Measurements from ENCODE around the gene ZCCHC4.
"Not testable (repeated sequence)": the region's sequence is repeated elsewhere in the genome, so short reads cannot be mapped to it uniquely, and the experiment has no call there.

ZCCHC4 gene

GRCh38 chr4:25308761-25309160, 3.8 kb upstream of the ZCCHC4 start:
- Mint-ChIP-seq H3K27ac (no peak overlapping the region), H3K9me3 (no peaks in the 10 kb centered on the region), H3K4me3 (no peak overlapping the region), H3K4me1 (peaks cover 13% of the 10 kb centered on the region), H3K36me3 (no peaks in the 10 kb centered on the region), H3K27me3 (peaks cover 2% of the 10 kb centered on the region)

- Mint-ChIP-seq H3K27ac (no peak overlapping the region), H3K36me3 (no peaks in the 10 kb centered on the region), H3K9me3 (no peaks in the 10 kb centered on the region), H3K27me3 (peaks cover 2% of the 10 kb centered on the region), H3K4me3 (no peak overlapping the region), H3K4me1 (peaks cover 19% of the 10 kb centered on the region)
Measured at GRCh38 chr4:25310066-25310802, 2.3 kb upstream of the ZCCHC4 start.

DNA sequence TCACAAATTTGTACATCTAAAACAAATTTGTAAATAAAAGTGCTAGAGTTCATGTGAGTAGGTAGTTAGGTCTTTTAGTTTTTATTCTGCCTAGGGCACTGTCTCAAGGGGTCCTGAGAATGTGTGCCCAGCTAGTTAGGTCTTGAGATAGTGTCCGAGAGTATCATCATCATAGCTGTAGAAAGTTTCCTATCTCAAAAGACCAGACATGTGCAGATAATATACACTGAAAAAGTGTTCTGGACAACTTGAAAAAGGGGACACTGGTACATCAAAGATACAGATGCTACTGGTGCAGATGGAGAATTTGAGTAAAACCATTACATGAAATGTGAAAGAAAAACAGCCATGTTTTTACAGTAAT, 1.8 kb upstream of the ZCCHC4 start:
- no peak overlapping the region for H3K27ac Mint-ChIP-seq
- no peak overlapping the region for H3K4me3 Mint-ChIP-seq

DNA sequence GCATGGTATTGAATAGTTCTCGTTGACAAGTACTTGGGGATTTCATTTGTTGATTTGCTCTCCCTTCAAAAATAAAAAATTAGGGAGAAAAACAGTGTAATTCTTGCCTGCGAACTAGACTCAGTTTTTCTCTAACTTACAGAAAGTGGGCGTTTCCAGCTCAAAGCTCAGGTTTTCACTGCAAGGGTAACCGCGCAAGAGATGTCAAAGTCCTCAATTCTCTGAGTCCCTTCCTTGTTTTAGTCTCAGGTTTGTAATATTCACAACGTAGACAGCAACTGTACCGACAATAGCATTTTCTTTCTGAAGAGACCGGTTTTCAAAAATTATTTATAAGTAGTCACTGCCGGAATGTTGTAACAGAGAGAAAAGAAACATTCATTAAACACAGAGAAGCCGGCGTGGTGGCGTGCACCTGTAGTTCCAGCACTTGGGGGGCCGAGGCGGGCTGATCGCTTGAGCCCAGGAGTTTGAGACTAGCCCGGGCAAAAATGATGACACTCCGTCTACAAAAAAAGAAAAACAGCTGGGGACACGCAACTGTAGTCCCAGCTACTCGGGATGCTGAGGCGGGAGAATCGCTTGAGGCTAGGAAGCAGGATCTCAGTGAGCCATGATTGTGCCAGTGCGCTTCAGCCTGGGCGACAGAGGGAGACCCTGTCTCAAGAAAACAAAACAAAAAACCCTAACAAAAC, 774 bp downstream of the ZCCHC4 start:
- H3K36me3 Mint-ChIP-seq = peaks cover 8% of the 10 kb centered on the region
- no peaks in the 10 kb centered on the region for H3K27me3 Mint-ChIP-seq
- H3K9me3 Mint-ChIP-seq = no peaks in the 10 kb centered on the region
- peaks cover 31% of the 10 kb centered on the region for H3K4me1 Mint-ChIP-seq
- H3K27ac Mint-ChIP-seq = peak overlapping the region; percentile 98
- H3K4me3 Mint-ChIP-seq = peak overlapping the region; percentile 99

More for the DNA sequence above, 1.8 kb upstream of the ZCCHC4 start:
- Mint-ChIP-seq H3K36me3 (peaks cover 2% of the 10 kb centered on the region), H3K4me1 (peaks cover 19% of the 10 kb centered on the region), H3K27me3 (peaks cover 2% of the 10 kb centered on the region), H3K9me3 (no peaks in the 10 kb centered on the region)

DNA sequence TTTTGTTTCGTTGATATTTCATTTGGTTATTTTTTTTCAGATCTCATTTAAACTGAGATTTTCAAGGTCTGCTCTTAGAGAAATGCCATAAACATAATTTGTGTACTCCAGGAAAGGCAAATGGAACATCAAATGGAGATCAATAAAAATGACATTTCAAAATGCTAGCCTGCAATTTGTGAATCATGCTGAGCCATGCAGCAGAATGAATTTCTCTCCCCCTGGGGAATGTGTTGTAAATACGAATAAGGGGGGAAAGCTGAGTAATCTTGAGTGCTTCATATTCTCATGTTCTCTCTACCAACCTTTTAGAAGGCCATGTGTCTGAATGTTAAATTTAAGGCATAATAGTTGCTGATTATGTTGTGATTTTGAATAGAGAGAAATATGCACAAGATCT, 7.8 kb downstream of the ZCCHC4 start:
- Mint-ChIP-seq H3K27me3 (no peaks in the 10 kb centered on the region), H3K9me3 (no peaks in the 10 kb centered on the region), H3K4me3 (peak overlapping the region; percentile 47), H3K4me1 (peaks cover 33% of the 10 kb centered on the region), H3K36me3 (peaks cover 15% of the 10 kb centered on the region), H3K27ac (peak overlapping the region; percentile 87)

- Mint-ChIP-seq H3K36me3 (peaks cover 13% of the 10 kb centered on the region), H3K4me3 (peak overlapping the region; percentile 47), H3K4me1 (peaks cover 33% of the 10 kb centered on the region), H3K27ac (peak overlapping the region; percentile 87), H3K27me3 (no peaks in the 10 kb centered on the region), H3K9me3 (no peaks in the 10 kb centered on the region)
Measured at GRCh38 chr4:25320773-25321172, 8.2 kb downstream of the ZCCHC4 start.

GRCh38 chr4:25321703-25322102, 9.1 kb downstream of the ZCCHC4 start:
- H3K27me3 Mint-ChIP-seq = no peaks in the 10 kb centered on the region
- no peak overlapping the region for H3K4me3 Mint-ChIP-seq
- H3K27ac Mint-ChIP-seq = no peak overlapping the region
- no peaks in the 10 kb centered on the region for H3K9me3 Mint-ChIP-seq
- H3K36me3 Mint-ChIP-seq = peaks cover 13% of the 10 kb centered on the region
- peaks cover 28% of the 10 kb centered on the region for H3K4me1 Mint-ChIP-seq

DNA sequence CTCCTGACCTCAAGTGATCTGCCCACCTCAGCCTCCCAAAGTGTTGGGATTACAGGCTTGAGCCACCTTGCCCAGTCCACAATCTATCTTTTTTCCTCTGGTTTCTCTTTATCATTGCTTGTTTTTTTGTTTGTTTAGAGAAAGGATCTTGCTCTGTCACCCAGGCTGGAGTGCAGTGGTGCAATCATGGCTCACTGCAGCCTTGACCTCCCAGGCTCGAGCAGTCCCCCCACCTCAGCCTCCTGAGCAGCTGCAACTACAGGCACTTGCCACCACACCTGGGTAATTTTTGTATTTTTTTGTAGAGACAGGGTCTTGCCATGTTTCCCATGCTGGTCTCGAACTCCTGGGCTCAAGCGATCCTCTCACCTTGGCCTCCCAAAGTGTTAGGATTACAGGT, 15.9 kb downstream of the ZCCHC4 start:
- not testable (repeated sequence) for H3K9me3 Mint-ChIP-seq, H3K36me3 Mint-ChIP-seq, H3K27ac Mint-ChIP-seq, H3K4me3 Mint-ChIP-seq, H3K27me3 Mint-ChIP-seq
- H3K4me1 Mint-ChIP-seq = peaks cover 18% of the 10 kb centered on the region

- Mint-ChIP-seq H3K4me3 (no peak overlapping the region), H3K9me3 (no peaks in the 10 kb centered on the region), H3K27ac (peak overlapping the region; percentile 23)
Measured at GRCh38 chr4:25330335-25330734, 17.8 kb downstream of the ZCCHC4 start.

GRCh38 chr4:25330905-25331808, 18.6 kb downstream of the ZCCHC4 start:
- Mint-ChIP-seq H3K27me3 (no peaks in the 10 kb centered on the region), H3K4me3 (peak overlapping the region; percentile 76), H3K9me3 (no peaks in the 10 kb centered on the region), H3K27ac (peak overlapping the region; percentile 73), H3K4me1 (peaks cover 18% of the 10 kb centered on the region), H3K36me3 (peaks cover 3% of the 10 kb centered on the region)

More at GRCh38 chr4:25330335-25330734, 17.8 kb downstream of the ZCCHC4 start:
- peaks cover 18% of the 10 kb centered on the region for H3K4me1 Mint-ChIP-seq
- no peaks in the 10 kb centered on the region for H3K27me3 Mint-ChIP-seq
- H3K36me3 Mint-ChIP-seq = peaks cover 3% of the 10 kb centered on the region

- Mint-ChIP-seq H3K4me3 (no peak overlapping the region), H3K9me3 (no peaks in the 10 kb centered on the region), H3K4me1 (peaks cover 5% of the 10 kb centered on the region), H3K36me3 (peaks cover 18% of the 10 kb centered on the region), H3K27me3 (no peaks in the 10 kb centered on the region), H3K27ac (no peak overlapping the region)
Measured at GRCh38 chr4:25343671-25344070, 31.1 kb downstream of the ZCCHC4 start.

DNA sequence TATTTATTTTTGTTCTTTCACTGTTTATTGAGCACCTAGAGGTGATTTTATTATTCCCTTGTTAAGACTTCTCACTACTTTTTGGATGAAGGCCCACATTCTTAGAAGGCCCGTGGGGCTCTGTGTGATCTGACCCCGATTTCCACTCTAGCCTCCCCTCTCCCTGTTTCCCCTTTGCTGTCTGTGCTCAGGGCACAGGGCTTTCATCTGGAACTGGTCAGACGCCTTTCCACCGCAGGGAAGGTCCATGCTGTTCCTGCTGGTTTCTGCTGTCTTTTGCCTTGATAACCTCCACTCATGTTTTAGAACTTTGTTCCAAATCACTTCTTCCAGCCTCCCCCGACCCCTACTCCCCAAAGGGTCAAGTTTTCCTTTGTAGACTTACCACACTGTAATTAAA, 33.2 kb downstream of the ZCCHC4 start:
- Mint-ChIP-seq H3K36me3 (peaks cover 12% of the 10 kb centered on the region), H3K4me1 (peaks cover 5% of the 10 kb centered on the region), H3K27ac (no peak overlapping the region), H3K27me3 (no peaks in the 10 kb centered on the region), H3K9me3 (no peaks in the 10 kb centered on the region), H3K4me3 (no peak overlapping the region)

DNA sequence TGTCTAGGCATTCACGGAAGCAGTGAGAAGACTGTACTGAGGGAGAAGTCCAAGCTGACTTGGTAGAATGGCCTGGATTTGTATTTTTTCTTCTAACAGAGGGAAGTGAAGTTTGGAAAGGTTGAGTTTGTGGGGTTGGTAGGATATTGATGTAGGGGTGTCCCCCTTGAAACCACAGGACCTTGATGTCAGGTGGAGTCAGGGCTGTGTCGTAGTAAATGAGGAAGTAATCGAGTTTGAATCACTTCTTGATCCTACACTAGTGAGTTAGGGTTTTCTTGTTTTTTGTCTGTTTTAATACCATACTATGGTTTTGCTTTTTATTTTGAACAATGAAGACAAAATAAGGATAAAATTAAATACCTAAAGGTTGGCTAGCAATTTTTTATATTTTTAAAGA, 34.3 kb downstream of the ZCCHC4 start:
- H3K36me3 Mint-ChIP-seq = peaks cover 12% of the 10 kb centered on the region
- H3K27ac Mint-ChIP-seq = peak overlapping the region; percentile 86
- H3K9me3 Mint-ChIP-seq = no peaks in the 10 kb centered on the region
- H3K4me3 Mint-ChIP-seq = no peak overlapping the region
- H3K27me3 Mint-ChIP-seq = no peaks in the 10 kb centered on the region
- peaks cover 5% of the 10 kb centered on the region for H3K4me1 Mint-ChIP-seq

DNA sequence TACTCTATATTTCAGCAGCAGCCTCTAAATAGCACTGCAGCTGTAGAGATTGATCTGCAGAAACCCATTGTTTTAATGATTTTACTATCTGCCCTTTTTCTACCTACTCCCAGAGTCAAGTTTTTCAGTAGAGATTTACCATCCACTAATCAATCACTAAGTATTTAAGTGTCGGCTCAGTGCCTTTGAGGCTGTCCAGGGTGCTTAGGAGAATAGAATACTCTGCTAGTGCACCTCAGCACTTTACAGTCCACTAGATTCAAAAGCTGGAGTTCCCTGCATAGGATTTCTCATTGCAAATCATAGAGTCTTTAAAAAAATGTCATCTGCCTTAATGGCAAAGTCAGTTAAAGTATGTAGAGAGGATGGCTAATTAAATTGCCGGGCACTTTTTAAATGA, 34.9 kb downstream of the ZCCHC4 start:
- no peaks in the 10 kb centered on the region for H3K9me3 Mint-ChIP-seq
- H3K36me3 Mint-ChIP-seq = peaks cover 14% of the 10 kb centered on the region
- H3K27me3 Mint-ChIP-seq = no peaks in the 10 kb centered on the region
- no peak overlapping the region for H3K4me3 Mint-ChIP-seq
- H3K4me1 Mint-ChIP-seq = peaks cover 5% of the 10 kb centered on the region
- H3K27ac Mint-ChIP-seq = no peak overlapping the region

- Mint-ChIP-seq H3K36me3 (peaks cover 14% of the 10 kb centered on the region), H3K4me3 (no peak overlapping the region), H3K27ac (no peak overlapping the region), H3K4me1 (peaks cover 5% of the 10 kb centered on the region), H3K9me3 (no peaks in the 10 kb centered on the region), H3K27me3 (no peaks in the 10 kb centered on the region)
Measured at GRCh38 chr4:25347971-25348370, 35.4 kb downstream of the ZCCHC4 start.

DNA sequence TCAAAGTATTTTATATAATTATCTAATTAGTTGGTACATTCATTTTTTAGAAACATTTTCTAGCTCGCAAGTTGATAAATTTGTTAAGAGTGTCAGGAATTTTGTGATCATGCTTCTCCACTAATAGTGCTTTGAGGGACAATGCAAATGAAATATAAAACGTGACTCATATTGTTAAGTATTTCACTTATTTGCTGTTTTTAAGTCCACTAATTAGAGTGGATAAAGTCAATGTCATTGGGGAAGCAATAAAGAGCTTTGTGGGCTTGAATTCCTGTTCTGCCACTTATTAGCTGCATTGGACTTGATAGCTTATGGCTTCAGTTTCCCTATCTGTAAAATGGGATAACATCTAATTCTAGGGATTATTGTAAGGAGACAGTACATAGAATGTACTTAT, 38.0 kb downstream of the ZCCHC4 start:
- Mint-ChIP-seq H3K36me3 (peaks cover 12% of the 10 kb centered on the region), H3K4me3 (no peak overlapping the region), H3K4me1 (peaks cover 5% of the 10 kb centered on the region), H3K9me3 (no peaks in the 10 kb centered on the region), H3K27me3 (no peaks in the 10 kb centered on the region), H3K27ac (no peak overlapping the region)
